GM19351 (cell line): ENCODE results near the gene ARHGEF19.
"Not testable (repeated sequence)": the region's sequence is repeated elsewhere in the genome, so short reads cannot be mapped to it uniquely, and the experiment has no call there.

ENCODE experiments used
- ATAC-seq: cut with Tn5 transposase; IDR thresholded peaks from one replicate; pipeline ENCODE4 v1.9.1; 2021; ENCODE audit warnings: mild to moderate bottlenecking, moderate library complexity; ENCODE audit not compliant: unreplicated experiment

Gene ARHGEF19

DNA sequence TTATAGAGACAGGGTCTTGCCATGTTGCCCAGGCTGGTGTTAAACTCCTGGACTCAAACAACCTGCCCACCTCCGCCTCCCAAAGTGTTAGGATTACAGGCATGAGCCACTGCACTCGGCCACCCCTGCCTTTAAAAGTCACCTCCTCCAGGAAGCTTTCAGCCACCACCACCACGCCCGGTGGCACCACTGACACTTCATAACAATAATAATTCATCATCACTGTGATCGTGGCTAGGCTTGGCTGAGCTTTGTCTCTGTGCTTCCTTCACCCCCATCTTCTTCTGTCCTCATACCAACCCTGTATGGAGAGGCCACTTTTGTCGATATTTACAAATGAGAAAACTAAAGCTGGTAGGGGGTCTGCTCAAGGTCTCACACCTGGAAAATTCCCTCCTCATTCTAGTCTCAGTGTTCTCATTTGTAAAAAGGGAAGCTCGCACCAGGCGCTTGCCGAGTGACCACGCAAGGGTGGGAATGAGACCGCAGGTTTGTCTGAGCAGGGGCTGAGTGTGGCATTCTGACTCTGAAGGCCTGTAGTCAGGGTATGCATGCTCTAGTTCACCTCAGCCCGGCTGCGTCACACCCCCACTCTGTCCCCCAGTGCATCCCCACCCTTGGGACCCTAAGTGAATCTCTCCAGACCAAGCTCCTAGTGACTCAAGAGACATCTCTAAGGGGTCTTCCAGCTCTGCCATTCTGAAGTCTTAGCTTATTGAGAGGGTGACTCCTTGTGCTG lies 43.7 kb downstream of the ARHGEF19 start:
- no peak for ATAC-seq

DNA sequence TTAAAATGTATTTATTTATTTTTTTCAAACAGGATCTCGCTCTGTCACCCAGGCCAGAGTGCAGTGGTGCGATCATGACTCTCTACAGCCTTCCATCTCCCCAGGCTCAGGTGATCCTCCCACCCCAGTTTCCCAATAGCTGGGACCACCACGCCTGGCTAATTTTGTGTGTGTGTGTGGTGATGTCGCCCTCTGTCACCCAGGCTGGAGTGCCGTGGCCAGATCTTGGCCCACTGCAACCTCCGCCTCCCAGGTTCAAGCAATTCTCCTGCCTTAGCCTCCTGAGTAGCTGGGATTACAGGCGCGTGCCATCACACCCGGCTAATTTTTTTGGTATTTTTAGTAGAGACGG lies 44.3 kb downstream of the ARHGEF19 start:
- not testable (repeated sequence) for ATAC-seq

DNA sequence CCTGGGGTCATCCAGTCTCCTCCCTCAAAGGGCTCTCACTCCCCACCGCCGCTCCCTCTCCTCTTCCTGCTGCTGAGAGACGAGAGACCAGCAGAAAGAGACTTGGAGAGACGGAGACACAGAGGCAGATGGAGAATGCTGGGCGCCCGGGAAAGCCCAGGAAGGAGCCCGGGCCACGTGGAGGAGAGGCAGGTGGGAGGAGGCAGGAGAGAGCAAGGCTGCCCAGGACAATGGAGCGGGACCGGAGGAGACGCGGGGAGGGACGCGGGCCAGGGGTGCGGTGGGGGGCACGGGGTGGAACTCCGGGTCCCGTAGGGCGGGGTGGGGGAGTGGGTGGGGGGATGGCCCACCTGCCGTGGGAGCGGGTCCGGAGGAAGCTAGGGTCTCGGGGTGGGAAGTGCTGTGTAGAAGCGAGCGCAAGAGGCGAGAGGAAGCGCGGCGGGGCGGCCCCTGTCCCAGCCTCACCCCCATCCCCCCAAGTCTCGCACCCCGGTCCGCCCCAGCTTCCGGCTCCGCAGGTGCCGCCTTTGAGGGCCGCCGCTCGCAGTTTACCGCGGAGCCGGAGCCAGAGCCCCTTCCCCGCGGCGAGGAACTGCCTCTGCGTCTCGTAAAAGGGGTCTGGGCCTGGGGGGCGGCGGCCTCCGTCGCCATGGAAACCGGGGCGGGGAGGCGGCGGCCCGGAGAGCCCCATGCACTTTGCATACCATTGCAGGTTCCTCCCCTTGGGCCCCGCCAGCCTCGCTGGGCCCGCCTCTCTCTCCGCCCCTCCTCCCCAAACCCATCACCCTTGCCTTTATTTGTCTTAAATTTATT lies 44.9 kb downstream of the ARHGEF19 start:
- peak; percentile 62 for ATAC-seq

DNA sequence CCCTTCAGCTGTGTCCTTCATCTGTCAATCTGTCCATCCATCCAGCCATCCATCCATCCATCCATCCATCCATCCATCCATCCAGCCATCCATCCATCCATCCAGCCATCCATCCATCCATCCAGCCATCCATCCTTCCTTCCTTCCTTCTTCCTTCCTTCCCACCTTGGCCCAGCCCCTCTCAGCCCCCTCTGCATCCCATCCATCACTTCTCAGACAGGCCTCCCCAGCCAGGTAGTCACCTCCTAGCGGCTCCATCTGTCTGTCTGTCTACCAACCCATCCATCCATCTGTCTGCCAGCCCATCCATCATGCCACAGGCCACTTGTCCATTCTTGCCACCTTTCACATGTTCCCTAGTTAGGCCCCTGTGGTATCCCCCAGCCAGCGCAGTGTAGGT lies 46.3 kb downstream of the ARHGEF19 start:
- no peak for ATAC-seq

DNA sequence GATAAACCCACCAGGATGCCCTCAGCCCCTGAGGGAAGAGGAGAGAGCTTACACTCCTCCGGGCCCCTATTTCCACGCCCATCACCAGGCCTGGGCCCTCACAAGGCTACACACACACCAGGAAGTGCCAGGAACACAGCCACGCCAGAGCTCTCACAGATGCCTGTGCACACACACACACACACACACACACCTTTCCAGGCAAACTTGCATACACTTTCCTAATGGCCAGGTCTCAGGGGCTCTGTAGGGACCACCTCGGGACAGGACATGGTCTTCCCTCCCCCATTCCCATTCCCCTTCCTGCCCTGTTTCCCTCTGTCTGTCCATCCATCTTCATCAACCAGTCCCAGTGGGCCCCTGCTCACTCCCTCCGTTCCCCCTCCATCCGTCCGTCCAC lies 46.9 kb downstream of the ARHGEF19 start:
- no peak for ATAC-seq

DNA sequence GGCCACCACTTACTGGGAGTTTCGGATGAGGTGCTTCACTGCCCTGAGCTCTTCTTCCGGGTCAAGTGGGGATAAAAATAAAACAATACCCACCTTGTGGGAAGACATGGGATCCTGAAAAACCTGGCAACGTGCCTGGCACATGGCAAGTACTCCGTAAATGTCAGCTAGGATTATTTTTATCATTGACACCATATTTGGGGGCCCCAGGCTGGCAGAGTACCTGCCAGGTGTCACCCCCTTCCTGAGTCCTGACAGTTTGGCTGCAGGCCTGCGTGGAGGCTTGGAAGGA lies 47.4 kb downstream of the ARHGEF19 start:
- ATAC-seq: no peak

DNA sequence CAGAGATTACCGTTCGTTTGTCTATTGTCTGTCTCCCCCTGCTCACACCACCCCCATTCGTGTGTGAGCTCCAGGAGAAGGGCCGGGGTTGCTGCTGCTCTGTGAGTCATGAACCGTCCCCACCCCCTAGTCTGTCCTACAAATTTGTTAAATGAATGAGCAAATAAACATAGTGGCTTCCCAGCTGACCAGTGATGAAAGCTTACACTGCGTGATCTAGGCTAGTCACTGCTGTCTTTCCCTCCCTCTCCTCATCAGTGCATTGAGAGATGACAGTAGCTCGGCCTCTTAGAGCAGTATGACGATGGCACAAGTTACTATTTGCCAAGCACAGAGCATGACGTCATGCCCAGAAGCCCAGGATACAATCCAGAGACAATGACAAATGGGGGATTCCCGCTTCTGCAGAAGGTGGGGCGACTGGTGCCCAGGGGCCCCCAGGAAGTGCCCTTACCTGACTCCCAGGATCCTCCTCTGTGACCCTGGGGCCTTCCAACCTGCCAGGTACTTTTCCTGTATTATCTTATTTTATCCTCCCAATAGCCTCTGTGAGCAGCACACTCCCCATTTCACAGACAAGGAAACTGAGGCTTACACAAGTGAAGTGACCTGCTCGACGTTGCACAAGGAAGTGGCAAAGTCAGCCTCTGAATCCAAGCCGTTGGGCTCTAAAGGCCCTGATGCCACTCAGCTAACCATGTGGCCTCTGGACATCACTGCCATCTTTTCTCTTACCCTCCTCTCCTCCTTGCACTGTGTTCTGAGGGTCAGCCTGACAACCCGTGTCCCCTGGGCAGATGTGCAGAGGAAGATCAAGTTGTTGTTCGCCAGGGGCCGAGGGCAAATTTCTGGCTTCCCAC lies 48.0 kb downstream of the ARHGEF19 start:
- ATAC-seq: no peak

DNA sequence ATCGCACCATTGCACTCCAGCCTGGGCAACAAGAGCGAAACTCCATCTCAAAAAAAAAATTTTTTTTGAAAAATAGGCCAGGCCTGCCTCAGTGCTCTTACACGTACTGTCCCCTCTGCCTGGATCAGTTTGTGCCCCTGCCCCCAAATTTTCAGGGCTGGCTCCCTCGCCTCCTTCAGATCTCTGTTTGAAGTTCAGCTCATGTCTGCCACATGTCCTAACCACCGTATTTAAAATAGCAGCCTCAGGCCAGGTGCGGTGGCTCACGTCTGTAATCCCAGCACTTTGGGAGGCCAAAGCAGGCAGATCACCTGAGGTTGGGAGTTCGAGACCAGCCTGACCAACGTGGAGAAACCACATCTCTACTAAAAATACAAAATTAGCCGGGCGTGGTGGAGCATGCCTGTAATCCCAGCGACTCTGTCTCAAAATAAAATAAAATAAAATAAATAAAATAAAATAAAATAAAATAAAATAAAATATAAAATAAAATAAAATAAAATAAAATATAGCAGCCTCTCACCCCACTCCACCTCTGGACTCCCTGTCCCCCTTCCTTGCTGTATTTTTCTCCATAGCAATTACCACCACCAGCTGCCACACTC lies 48.7 kb downstream of the ARHGEF19 start:
- ATAC-seq: not testable (repeated sequence)

DNA sequence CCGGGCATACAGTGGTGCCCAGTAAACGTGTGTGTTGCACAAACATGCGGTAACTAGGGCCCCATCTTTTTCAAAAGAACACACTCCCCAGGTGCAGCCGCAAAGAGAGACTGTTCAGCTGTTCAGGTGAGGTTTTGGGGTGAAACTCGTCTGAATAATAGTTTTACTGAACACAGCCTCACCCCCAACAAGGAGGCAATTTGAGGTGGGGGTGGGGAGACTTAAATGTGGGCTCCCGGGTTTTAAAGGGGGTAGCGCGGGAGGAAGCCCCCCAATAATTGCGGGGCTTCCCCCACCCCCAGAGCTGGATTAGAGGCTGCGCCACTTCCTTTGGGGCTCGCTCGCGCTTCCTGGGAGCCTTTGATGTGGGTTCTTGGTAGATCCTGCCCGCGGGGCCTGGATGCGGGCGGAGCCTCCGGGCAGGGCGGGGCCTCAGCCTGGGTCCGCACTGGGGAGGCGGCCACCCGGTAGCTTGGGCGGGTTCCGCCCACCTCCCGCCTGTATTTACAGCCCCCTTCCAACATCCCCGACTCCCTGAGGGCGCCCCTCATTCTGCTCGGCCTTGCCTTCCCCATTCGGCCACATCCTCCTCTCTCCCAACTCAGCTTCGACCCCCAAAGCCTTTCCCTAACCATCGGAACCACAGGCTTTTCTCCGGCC lies 50.2 kb downstream of the ARHGEF19 start:
- ATAC-seq: no peak

DNA sequence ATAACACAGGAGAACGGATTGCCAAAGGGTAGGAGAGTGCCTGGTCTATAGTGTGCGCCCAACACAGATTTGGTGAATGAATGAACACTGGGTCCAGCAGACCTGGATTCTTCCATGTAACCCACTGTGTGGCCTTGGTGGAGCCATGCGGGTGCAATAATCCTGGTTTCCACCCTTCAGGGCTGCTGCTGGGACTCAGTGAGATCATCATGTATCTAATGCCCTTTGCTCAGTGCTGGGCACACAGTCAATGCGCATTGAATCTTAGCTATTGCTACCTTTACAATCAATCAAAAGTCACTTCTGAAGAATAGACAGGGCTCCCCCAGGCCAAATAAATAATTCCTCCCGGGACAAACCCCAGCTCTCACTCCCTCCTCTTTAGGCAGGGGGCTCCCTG lies 50.7 kb downstream of the ARHGEF19 start:
- ATAC-seq: no peak

DNA sequence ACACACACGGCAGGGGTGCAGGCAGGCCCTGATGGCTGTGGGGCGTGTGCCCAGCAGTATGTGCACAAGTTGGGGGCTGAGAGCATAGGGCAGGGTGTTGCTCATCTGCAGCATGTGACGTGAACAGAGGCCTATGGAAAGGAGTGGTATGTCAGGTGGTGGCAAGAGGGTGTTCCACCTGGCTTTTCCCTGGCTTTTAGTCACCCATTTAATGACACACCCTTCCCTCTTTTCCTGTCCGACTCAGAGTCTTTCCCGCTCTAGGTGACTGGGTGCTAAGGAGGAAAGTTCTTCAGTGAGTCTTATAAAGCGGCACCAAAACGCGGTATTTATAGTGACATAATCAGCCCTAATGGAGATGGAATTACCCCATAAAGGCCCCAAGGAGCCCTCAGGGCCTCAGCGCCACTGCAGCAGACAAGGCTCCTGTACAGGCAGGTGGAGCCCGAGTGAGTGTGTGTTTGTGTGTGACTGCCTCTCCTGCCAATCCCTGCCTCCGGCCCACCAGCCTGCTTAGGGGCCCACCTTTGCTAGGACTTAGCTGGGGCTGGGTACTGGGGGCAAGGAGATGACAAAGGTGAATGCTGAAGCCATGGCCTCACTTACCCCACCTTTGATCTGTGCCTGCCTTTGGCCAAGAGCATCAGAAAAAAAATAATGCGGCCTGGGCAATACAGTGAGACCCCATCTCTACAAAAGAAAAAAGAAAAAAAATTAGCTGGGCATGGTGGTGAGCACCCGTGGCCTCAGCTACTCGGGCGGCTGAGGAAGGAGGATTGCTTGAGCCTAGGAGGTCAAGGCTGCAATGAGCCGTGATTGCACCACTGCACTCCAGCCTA lies 53.2 kb downstream of the ARHGEF19 start:
- ATAC-seq: no peak

DNA sequence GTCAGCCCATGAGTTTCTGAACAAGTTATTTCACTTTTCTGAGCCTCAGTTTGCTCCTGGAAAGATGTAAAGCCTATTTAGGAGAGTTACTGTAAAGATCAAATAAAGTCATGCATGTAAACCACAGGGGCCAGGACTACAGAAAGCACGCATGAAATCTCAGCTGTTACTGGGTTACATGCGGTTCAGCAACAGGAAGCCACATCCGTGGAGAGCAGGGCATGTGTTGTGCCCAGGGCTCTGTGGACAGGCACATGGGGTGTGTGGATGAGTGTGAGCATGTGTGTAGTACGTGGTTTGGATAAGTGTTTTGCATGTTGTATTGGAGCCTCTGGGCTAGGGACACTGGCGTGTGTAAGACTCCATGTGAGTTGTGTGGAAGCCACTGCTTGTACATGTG lies 54.4 kb downstream of the ARHGEF19 start:
- ATAC-seq: no peak

DNA sequence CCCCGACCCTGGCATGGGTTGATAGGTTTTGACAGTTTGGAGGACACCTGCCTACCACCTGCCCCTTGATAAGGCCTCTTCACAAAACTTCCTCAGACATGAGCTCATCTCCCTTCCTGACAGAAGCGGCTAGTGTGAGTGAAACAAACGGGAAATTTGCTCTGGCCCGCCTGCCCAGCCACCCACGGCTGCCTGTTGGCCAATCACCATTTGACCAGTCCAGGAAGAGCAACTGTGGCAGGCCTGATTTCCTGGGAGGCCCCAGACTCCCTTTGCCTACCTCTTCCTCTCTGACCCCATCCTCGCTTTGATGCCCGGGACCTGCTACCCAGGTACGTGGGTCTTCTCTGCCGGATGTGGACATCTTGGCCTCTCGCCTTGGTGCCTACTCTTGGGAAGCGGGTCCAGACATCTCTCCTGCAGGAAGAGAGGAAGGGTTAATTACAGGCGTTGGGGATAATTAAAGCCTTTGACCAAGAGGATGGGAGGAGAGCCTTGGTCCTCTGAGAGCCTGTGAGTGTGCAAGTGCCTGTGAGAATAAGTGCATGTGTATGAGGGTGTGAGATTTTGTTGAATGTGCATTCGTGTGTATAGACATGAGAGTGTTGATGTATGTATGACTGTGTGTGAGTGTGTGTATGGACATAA lies 55.5 kb downstream of the ARHGEF19 start:
- ATAC-seq: no peak

DNA sequence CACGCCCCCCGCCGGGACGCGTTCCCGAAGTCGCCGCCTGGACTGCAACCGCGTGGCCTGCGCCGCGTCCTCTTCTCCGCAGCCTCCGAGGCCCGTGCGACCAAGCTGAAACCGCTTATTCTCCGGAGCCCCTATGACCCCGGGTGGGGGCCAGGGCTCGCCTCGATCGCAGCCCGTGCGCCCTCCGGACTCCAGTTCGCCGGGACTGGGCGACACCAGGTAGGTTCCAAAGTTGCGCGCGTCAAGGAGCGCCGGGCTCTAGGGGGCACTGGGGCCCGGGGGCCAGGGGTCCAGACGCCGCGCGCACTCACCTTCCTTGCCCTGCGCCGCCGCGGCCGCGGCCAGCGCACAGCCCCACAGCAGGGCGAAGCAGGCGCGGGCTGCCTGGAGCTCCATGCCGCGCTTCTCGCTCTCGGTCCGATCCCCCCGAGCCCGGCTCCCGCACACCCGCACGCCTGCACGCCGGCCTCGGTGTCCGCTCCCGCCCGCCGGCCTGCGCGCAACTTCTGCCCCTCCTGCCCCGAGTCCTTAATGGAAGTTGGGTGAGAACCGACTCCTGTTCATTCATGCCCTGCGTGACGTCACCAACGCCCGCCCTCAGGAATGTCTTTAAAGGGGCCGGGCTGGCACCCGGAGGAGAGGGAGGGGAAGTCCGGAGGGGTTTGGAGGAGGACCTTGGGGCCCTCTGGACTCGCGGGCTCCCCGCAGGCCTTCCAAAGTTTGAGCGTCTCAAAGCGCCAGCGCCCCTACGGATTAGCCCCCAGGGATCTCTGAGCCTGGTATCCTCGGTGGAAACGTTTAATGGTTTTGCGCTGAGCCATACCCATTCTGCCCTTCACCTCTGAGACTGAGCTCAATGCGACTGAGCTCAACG lies 56.7 kb downstream of the ARHGEF19 start, which contains the start of gene EPHA2:
TSS of gene EPHA2 (minus strand) at position 533 of the 874 bp plus-strand sequence. CDS start at position 396, 137 bp downstream.
- no peak for ATAC-seq

DNA sequence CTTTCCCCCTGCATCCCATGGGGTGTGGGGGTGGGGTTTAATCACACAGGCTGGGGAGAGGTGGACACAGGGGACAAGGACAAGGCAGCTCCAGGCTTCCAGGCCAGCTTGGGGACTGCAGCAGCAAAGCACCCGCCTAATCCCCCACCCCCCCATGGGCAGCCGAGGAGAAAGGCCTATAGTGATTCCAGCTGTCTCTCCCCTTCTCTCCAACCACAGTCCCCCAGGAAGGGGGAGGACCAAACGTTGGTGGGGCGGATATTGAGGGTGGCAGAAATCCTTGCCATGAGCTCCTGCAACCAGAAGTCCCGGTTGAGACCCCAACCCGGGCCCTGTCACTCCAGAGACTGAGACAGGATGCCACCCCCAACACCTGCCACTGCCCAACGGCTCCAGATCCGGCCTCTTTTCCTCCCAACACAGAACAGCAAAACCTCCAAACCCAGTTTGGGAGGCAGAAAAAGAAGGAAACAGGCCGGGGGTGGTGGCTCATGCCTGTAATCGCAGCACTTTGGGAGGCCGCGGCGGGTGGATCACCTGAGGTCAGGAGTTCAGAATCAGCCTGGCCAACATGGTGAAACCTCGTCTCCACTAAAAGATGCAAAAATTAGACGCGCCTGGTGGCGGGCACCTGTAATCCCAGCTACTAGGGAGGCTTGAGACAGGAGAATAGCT lies 58.3 kb downstream of the ARHGEF19 start:
- no peak for ATAC-seq

DNA sequence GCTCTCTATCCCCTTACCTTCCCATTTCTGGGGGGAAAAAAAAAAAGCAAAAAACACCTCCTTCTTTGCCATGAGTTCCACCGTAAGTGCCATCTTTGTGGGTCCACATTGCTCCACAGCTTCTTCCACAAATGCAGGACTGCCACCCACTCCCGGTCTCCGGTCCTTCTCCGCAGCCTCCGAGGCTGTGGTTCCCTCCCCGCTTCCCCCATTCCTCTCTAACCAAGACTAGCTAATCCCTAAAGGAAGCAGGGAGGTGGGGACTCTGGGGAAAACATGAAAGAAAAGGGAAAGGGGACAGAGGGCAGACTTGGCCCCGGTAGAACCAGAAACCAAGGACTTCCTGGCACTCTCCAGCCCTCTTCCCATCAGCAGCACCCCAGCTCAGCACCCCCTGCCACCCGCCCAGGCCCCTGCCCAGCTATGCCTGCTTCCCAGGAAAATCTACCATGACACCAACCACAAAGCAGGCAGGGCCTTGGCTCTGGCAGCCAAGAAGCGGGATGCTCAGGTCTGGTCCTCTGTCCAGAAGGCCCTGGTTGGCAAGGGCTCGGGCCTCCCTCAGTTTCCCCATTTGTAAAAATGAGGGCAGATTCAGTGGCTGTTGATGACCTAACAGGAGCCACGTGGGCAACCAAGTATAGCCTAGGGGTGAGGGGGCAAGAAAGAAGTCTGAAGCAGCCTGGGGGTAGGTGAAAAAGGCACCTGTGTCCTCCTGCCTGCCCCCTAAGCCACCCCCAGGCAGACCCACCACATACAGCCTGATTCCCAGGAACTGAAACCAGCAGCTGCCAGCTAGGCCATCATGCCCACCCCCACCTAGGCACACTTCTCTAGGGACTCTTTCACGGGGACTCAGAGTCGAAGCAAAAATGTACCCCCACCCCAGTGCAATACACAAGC lies 59.1 kb downstream of the ARHGEF19 start:
- ATAC-seq: no peak
